HG03520 (cell line): ENCODE measurements around the gene HELZ.

Experiments
- ATAC-seq: cut with Tn5 transposase; IDR thresholded peaks from one replicate; pipeline ENCODE4 v1.9.1; 2021; ENCODE audit warnings: mild to moderate bottlenecking, moderate library complexity; ENCODE audit not compliant: unreplicated experiment

Gene HELZ

GRCh38 chr17:67035131-67036083 is 209.6 kb downstream of the HELZ start:
- ATAC-seq = peak; percentile 65

DNA sequence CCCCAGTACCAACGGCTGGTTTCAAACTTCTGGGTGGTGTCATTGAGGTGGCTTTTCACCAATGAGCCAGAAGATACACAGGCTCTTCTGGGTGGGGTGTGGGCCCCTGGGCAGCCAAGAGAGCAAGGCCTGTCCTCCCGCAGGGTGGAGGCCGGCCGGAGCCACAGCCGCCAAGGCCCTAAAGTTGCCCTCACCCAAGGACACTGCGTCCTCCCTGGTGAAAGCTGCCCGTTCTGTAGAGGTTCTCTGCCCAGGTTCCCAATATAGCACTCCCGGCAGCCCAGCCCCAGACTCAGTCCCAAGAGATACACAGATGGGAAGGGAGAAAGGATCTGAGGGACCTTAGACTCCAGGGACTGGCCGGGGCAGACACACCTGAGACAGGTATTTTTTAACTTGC is 211.4 kb downstream of the HELZ start:
- ATAC-seq = no peak

DNA sequence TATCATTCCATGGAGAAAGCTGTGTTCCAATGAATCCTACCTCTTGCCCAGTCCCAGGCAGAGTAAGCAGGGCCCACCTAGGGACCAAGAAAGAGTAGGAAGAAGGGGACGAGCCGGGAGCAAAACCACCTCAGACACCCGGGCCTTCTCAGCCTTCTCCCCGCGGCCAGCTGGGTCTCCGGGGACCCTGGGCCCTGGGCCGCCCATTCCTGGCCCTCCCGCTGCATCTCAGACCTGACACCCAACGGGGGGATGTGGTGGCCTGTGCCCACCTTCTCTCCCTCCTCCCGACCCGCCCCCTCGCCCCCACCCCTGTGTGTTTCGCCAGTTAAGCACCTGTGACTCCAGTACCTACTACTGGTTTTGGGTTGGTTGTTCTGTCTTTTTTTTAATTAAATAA is 212.0 kb downstream of the HELZ start:
- no peak for ATAC-seq

DNA sequence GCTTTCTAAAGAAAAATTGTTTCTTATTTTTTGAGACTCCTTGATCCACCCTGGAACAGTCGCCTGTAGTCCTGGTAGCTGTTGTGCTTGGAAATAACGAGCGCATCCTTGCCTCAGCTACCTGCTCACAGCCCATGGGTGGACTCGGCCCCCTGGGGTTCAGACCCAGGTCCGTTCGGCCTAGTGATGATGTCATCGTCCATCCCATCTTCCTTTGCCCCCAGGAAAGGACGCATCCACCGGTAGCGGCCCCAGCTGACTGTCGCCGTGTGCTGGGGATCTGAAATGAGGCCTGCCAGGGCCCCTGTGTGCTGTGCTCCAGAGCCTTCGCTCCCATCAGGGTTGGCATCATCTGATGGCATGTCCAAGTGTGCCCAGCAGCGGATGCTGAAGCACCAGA is 212.6 kb downstream of the HELZ start:
- ATAC-seq = no peak

GRCh38 chr17:67030641-67031040 is 214.4 kb downstream of the HELZ start:
- ATAC-seq = no peak

GRCh38 chr17:67027031-67027628 is 217.9 kb downstream of the HELZ start:
- no peak for ATAC-seq

DNA sequence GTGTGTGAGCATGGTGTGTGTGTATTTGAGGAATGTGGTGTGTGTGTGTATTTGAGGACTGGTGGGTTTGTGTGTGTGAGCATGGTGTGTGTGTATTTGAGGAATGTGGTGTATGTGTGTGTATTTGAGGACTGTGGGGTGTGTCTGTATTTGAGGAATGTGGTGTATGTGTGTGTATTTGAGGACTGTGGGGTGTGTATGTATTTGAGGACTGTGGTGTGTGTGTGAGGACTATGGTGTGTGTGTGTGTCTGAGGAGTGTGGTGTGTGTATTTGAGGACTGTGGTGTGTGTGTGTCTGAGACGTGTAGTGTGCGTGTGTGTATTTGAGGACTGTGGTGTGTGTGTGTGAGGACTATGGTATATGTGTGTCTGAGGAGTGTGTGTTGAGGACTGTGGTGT is 218.7 kb downstream of the HELZ start:
- ATAC-seq = no peak

- no peak for ATAC-seq
Observed at GRCh38 chr17:67025216-67025792, 219.7 kb downstream of the HELZ start.

- no peak for ATAC-seq
Observed at GRCh38 chr17:67024736-67025135, 220.3 kb downstream of the HELZ start.

GRCh38 chr17:67022451-67022810 is 222.6 kb downstream of the HELZ start:
- ATAC-seq = no peak

GRCh38 chr17:67021743-67022450 is 223.1 kb downstream of the HELZ start:
- no peak for ATAC-seq

DNA sequence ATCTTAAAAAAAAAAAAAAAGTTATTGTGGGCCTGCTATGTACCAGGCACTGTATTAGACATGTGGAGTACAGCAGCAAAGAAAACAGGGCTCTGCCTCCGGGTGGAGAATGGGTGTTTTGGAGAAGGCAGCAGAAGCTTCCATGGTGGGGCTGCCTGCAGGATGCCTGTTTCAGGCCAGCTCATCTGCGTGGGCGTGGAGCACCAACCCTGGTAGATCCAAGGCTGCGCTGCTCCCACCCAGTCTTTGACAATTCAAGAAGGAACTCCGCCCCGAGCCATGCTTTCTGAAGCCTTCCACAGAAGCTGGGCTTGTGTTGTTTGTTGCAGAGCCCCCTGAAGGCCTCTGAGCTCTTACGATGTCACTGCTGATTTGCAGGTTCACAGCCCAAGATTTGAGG is 223.8 kb downstream of the HELZ start:
- no peak for ATAC-seq
